Suprapubic skin (tissue), 3 donors: ENCODE results near the gene KAZN.

ENCODE experiments used
- CTCF ChIP-seq, 2 donors: fragments of 200-600 bp in 1 of 2; fragments of 450-650 bp in 1 of 2; sonication (generic) in 1 of 2; IDR thresholded peaks; one replicate each; pipeline ENCODE4 v1.5.1; 2016 to 2019; ENCODE audit warnings: antibody characterized with exemption in 2 of 2, mild to moderate bottlenecking in 1 of 2, moderate library complexity in 1 of 2
- EP300 ChIP-seq: sonication (generic); formaldehyde crosslinking; IDR thresholded peaks from one replicate; pipeline ENCODE4 v1.6.1; 2017; ENCODE audit warnings: antibody characterized with exemption
- POLR2A ChIP-seq, 2 donors: fragments of 450-650 bp; IDR thresholded peaks; one replicate each; pipeline ENCODE4 v1.6.1; 2017; ENCODE audit warnings: antibody characterized with exemption in 2 of 2, mild to moderate bottlenecking in 2 of 2, moderate library complexity in 2 of 2

GRCh38 chr1:14682941-14683621 is 84.6 kb downstream of the KAZN start:
- TF ChIP-seq EP300 = no peak
- no peak for TF ChIP-seq CTCF (IDR thresholded peaks at IDR 0.05)
- no peak for TF ChIP-seq POLR2A (IDR thresholded peaks at IDR 0.05)
